Measurements from ENCODE around the gene TPSG1. TPM values are rescaled to one million over a fixed set of nuclear protein-coding genes. Genes with fewer than 3 reads are reported as not detected.
"Not testable (repeated sequence)": the region's sequence is repeated elsewhere in the genome, so short reads cannot be mapped to it uniquely, and the experiment has no call there.

TPSG1 gene
- total and polyA plus RNA-seq, 10 donors: 0.46 TPM; not detected in 9

DNA sequence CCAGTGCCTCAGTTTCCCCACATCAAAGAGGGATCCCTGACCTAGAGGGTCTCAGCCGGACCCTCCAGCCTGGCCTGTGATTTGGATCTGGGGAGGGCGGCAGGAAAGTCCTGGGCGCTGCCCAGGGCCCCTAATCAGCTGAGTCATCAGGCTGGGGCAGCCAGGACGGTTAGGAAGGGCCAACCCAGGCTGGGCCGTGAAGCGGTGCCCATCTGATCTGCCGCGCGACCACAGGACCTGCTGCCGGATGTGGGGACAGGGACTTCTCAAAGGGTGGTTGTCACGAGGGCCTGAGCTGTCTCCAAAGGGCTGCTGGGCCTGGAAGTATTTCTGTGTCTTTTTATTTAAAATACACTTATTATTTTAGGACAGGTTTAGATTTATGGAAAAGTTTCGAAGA is 19.8 kb upstream of the TPSG1 start:
- TF ChIP-seq POLR2A (IDR thresholded peaks at IDR 0.05) (no peak), POLR2AphosphoS5 (IDR thresholded peaks at IDR 0.05) (peak in 1 of 3 donors; percentile 21)
- peak; percentile 35 for DNase-seq

DNA sequence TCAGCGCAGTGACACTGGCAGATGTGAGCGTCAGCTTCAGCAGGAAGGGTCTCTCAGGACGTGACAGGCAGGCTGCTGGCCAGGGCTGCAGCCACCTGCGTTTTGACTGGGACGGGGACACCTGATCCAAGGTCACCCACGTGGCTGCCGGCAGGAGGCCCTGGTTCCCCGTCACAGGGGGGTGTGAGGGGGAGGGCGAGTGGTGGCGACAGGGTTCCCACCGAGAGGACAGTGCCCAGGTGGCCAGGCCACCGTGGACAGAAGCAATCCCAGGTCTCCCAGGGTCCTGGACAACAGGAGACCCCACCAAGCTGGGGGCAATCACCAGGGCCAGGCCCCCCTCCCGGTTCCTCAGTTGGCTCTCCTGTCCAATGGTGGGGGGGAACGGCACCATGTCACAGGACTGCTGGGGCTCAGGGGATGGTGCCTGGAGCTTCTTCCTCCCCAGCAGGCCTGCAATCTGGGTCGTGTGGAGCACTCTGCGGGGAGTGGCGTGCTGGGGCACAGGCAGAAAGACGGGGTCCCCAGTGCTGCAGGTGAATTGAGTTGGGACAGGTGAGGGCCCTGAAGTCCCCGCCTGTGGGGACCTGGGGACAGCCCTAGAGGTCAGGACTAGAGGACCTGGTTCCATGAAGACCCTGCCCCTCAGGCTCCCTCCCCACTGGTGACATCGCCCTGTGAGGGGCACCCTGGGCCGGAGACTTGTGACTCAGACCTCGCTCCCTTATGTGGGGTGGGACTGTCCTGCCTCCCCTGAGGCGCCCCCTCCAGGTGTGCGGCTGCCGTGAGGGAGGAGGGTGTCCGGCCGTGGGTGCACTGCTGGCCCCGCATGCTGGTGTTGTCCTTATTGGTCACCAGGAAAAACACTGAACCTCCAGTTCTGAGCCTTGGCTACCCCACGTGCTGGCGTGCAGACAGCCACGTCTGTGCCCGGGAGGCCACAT is 19.1 kb upstream of the TPSG1 start:
- WGBS, 5 donors: 63 to 76% (median 66%) methylated on average over 13 to 31 of the region's 32 CpGs
- intact Hi-C loops (cut with DNase I; ENCODE audit: low total_unique reads); H3K4me3 ChIP-seq; H3K27ac ChIP-seq; H3K36me3 ChIP-seq; H3K9me3 ChIP-seq: not testable (repeated sequence)
- H3K4me1 ChIP-seq: peaks cover 0 to 15% (median 3%) of the 10 kb centered on the region in 6 donors
- H3K27me3 ChIP-seq (replicated peaks in 1 of 7): peaks cover 0 to 35% (median 0%) of the 10 kb centered on the region in 7 donors
- peak; percentile 34 for DNase-seq

More for the DNA sequence above, 19.8 kb upstream of the TPSG1 start:
- intact Hi-C loops (cut with DNase I; ENCODE audit: low total_unique reads): no loop called here
- Histone ChIP-seq H3K4me1 (peaks cover 0 to 15% (median 3%) of the 10 kb centered on the region in 6 donors), H3K9me3 (no peaks in the 10 kb centered on the region), H3K27ac (no peak overlapping the region), H3K4me3 (no peak overlapping the region), H3K27me3 (replicated peaks in 1 of 7) (peaks cover 0 to 35% (median 0%) of the 10 kb centered on the region in 7 donors), H3K36me3 (no peaks in the 10 kb centered on the region)
- WGBS, 5 donors: 47 to 71% (median 55%) methylated on average over 8 to 12 of the region's 12 CpGs

DNA sequence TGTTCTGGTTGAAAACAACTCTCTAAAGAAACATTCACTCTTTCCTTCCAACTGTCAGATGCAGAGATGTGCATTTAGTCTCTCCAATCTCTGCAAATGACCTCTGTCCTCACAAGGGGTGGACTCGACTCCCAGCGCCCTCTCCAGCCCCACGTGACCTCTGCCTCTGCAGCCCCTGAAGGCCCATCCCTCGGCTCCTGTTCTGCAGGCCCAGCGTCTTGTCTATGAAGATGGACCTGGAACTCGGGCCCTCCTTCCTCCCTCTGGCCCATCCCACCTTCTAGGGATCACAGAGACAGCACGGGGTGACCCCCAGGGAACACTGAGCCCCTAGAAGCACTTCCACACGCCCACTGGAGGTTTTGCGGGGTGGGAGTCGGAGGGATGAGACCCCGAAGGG is 18.3 kb upstream of the TPSG1 start:
- H3K4me3 ChIP-seq; intact Hi-C loops (cut with DNase I; ENCODE audit: low total_unique reads); H3K36me3 ChIP-seq; H3K9me3 ChIP-seq; H3K27ac ChIP-seq: not testable (repeated sequence)
- Histone ChIP-seq H3K27me3 (replicated peaks in 1 of 7) (peaks cover 0 to 35% (median 0%) of the 10 kb centered on the region in 7 donors), H3K4me1 (peaks cover 0 to 15% (median 3%) of the 10 kb centered on the region in 6 donors)
- 56 to 82% (median 64%) methylated on average over 6 to 7 of the region's 11 CpGs for WGBS, 5 donors
- DNase-seq: peak; percentile 21

- peaks cover 0 to 15% (median 3%) of the 10 kb centered on the region in 6 donors for H3K4me1 ChIP-seq
- H3K27ac ChIP-seq; H3K9me3 ChIP-seq; H3K4me3 ChIP-seq; intact Hi-C loops (cut with DNase I; ENCODE audit: low total_unique reads); H3K36me3 ChIP-seq: not testable (repeated sequence)
- peaks cover 0 to 29% (median 0%) of the 10 kb centered on the region in 7 donors for H3K27me3 ChIP-seq (replicated peaks in 1 of 7)
- peak; percentile 21 for DNase-seq
- WGBS, 5 donors: 83 to 93% (median 88%) methylated on average over 6 to 12 of the region's 15 CpGs; no CpG with 5 or more reads in 1 of the 5 donors
Measured at GRCh38 chr16:1241081-1241480, 16.0 kb upstream of the TPSG1 start.

GRCh38 chr16:1240436-1240835 is 15.4 kb upstream of the TPSG1 start, which contains the start of gene TPSAB1:
Gene TPSAB1 (plus strand): TSS chr16:1240705. CDS start chr16:1240939, 234 bp downstream.
- H3K4me1 ChIP-seq; intact Hi-C loops (cut with DNase I; ENCODE audit: low total_unique reads); H3K9me3 ChIP-seq; H3K36me3 ChIP-seq; DNase-seq; H3K27ac ChIP-seq; H3K4me3 ChIP-seq: not testable (repeated sequence)
- H3K27me3 ChIP-seq (replicated peaks in 1 of 7): peaks cover 0 to 23% (median 0%) of the 10 kb centered on the region in 7 donors
- WGBS, 5 donors: 46 to 58% (median 50%) methylated on average over 4 to 8 of the region's 12 CpGs; no CpG with 5 or more reads in 2 of the 5 donors

DNA sequence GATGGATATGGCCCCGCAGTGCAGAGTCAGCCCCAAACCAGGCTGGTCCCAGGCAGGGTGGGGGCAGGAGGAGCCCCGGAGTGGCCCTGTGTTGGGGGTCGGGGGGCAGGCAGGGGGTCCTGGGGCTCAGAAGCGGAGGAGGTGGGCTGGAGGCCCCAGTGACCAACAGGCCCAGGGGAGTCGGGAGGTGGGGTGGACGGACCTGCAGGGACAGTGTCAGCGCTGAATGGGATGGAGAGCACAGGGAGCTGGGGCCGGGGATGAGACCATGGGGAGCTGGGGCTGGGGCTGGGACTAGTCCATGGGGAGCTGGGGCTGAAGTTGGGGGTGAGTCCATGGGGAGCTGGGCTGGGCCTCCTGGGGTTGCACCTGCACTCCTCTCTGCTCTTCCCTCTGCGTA is 14.5 kb upstream of the TPSG1 start:
- H3K36me3 ChIP-seq; H3K4me1 ChIP-seq; intact Hi-C loops (cut with DNase I; ENCODE audit: low total_unique reads); H3K9me3 ChIP-seq; H3K27ac ChIP-seq; H3K4me3 ChIP-seq: not testable (repeated sequence)
- peak; percentile 58 for DNase-seq
- WGBS, 5 donors: 69 to 90% (median 81%) methylated on average over 5 to 9 of the region's 9 CpGs
- H3K27me3 ChIP-seq (replicated peaks in 1 of 7): peaks cover 0 to 14% (median 0%) of the 10 kb centered on the region in 7 donors

DNA sequence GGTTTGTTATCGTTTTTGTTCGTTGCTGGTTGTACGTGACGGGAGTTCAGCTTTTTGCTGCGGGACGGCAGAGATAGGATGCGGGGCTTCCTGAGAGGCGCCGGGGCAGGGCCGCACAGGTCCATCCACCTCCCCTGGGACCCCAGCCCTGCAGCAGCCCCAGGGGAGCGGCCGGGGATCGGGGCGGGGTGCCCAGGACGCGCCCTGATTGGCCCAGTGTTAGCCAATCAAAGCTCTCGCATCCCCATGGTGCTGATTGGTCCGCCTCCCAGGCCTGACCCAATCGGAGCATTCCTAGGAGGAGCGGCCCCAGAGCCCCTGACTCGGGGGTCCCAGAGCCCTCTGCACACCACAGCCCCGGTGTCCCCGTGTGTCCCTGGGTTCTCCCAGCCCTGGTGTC is 13.8 kb upstream of the TPSG1 start:
- 70 to 85% (median 73%) methylated on average over 12 to 19 of the region's 23 CpGs for WGBS, 5 donors
- H3K4me3 ChIP-seq; H3K27ac ChIP-seq; H3K9me3 ChIP-seq; H3K27me3 ChIP-seq (replicated peaks in 1 of 7); intact Hi-C loops (cut with DNase I; ENCODE audit: low total_unique reads); H3K36me3 ChIP-seq; H3K4me1 ChIP-seq: not testable (repeated sequence)
- peak; percentile 16 for DNase-seq
